Measurements from ENCODE around the gene C1QTNF6. TPM values are rescaled to one million over a fixed set of nuclear protein-coding genes. Genes with fewer than 3 reads are reported as not detected.
A peak's percentile ranks its signal among the peaks of the same experiment; 100 is the strongest.

Gene C1QTNF6
- total RNA-seq, 1 experiment from 2014 or later = 1.7 TPM

DNA sequence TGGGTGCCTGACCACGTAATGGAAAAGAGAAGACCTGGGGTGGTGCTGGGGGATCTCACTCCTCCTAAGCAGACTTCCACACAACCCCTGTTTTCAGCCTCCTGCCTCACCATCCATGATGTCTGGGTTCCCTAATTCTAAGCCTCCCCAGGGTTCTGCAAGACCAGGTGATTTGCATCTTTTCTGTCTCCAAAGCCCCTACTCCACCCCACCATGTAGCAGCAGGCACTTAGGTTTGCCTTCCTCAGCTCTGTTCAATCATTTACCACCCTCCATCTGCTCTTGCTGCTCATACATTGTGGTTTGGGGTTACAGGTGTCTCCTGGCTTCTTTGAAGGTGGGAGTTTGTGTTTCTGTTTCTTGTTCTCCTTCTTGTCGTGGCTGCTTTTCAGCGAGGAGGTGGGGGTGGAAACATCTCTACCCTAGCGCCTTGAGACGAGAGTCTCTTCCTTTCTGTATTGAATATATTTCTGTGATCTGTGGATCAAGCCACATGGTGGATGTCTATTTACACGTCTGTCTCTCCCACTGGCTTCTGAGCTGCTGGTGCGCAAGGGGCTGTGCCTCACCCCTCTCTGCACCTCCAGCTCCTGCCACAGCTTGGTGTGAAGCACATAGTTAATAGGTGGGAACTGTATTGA is 30.8 kb upstream of the C1QTNF6 start:
- Histone ChIP-seq H3K9me3 (ENCODE audit: low read length) (no peaks in the 10 kb centered on the region), H3K27ac (ENCODE audit: low read length) (peak overlapping the region; percentile 67), H3K79me2 (ENCODE audit: low read length) (no peaks in the 10 kb centered on the region), H4K20me1 (ENCODE audit: insufficient read depth, low read depth, low read length) (no peaks in the 10 kb centered on the region; the same call in 1 of the 2 replicates), H3K9me2 (replicated peaks; ENCODE audit: insufficient read depth, low read length) (no peaks in the 10 kb centered on the region), H2AFZ (ENCODE audit: low read length) (no peak overlapping the region), H3K27me3 (ENCODE audit: low read length) (no peaks in the 10 kb centered on the region), H3K4me1 (ENCODE audit: low read length) (peaks cover 26% of the 10 kb centered on the region), H3K36me3 (ENCODE audit: insufficient read depth, low read length) (0 out of 2 replicates have a peak, but pooled peaks cover under 1% of the 10 kb centered on the region), H3K4me3 (ENCODE audit: low read length) (peak overlapping the region; percentile 32), H3K4me2 (ENCODE audit: low read depth, low read length, poor library complexity, severe bottlenecking) (peak overlapping the region; percentile 63), H3K9ac (ENCODE audit: low read length) (peak overlapping the region; percentile 44)
- peak; percentile 80 for DNase-seq

DNA sequence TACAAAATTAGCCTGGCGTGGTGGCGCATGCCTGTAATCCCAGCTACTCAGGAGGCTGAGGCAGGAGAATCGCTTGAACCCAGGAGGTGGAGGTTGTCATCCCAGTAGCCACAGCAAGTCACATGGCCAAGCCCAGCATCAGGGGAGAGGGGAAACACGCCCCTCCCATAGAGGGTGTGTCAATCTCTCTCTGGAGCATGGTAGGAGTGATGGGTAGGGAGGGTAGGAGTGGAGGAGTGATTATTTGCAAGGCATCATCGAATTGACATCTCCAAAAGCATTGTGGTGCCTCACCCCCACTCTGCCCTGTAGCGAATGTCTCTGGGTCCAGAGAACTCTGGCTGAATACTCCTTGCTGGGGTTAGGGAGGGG is 30.3 kb upstream of the C1QTNF6 start:
- Histone ChIP-seq H3K79me2 (ENCODE audit: low read length) (no peaks in the 10 kb centered on the region), H3K27me3 (ENCODE audit: low read length) (no peaks in the 10 kb centered on the region), H3K9ac (ENCODE audit: low read length) (peak overlapping the region; percentile 44), H3K36me3 (ENCODE audit: insufficient read depth, low read length) (no peaks in the 10 kb centered on the region), H3K9me2 (replicated peaks; ENCODE audit: insufficient read depth, low read length) (no peaks in the 10 kb centered on the region), H4K20me1 (ENCODE audit: insufficient read depth, low read depth, low read length) (no peaks in the 10 kb centered on the region), H3K9me3 (ENCODE audit: low read length) (no peaks in the 10 kb centered on the region), H2AFZ (ENCODE audit: low read length) (no peak overlapping the region), H3K27ac (ENCODE audit: low read length) (peak overlapping the region; percentile 67), H3K4me3 (ENCODE audit: low read length) (peak overlapping the region; percentile 32), H3K4me1 (ENCODE audit: low read length) (peaks cover 26% of the 10 kb centered on the region), H3K4me2 (ENCODE audit: low read depth, low read length, poor library complexity, severe bottlenecking) (peak overlapping the region; percentile 63)
- DNase-seq = no peak

DNA sequence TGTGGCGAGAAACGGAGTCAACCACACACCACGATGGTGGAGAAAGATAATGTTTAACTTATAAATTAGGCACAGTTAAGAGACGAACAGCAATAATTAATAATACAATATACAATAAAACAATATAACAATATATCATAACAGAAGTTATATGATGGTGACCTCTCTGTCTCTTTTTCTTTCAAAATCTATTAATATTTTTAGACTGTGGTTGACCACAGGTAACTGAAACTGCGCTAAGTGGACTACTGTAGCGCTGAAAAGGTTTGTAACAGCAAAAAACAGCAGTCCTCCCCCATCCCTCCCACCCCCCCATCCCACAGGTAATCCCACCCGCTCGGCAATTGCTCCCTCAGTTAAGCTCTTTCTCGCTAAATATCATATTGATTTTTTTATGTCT is 27.8 kb upstream of the C1QTNF6 start:
- H3K4me1 ChIP-seq (ENCODE audit: low read length) = peaks cover 31% of the 10 kb centered on the region
- H3K4me3 ChIP-seq (ENCODE audit: low read length) = no peak overlapping the region

DNA sequence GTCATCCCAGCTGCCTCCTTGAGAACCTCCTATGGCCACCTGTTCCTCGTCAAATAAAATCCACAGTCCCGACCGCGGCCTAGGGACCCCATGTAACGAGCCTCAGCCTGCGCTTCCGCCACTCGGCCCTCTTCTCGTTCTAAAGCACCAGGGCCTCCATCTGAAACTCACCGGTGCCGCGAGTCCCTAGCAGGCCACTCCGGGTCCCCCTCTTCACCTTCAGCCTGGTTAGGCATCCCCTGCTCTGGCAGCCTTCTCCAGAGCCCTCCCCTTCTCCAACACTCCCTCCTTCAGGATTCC is 26.6 kb upstream of the C1QTNF6 start:
- H2AFZ ChIP-seq (ENCODE audit: low read length) = no peak overlapping the region
- H4K20me1 ChIP-seq (ENCODE audit: insufficient read depth, low read depth, low read length) = no peaks in the 10 kb centered on the region
- DNase-seq = no peak
- H3K27me3 ChIP-seq (ENCODE audit: low read length) = no peaks in the 10 kb centered on the region
- H3K27ac ChIP-seq (ENCODE audit: low read length) = no peak overlapping the region
- no peaks in the 10 kb centered on the region for H3K9me2 ChIP-seq (replicated peaks; ENCODE audit: insufficient read depth, low read length)
- H3K36me3 ChIP-seq (ENCODE audit: insufficient read depth, low read length) = no peaks in the 10 kb centered on the region
- H3K9me3 ChIP-seq (ENCODE audit: low read length) = no peaks in the 10 kb centered on the region
- no peak overlapping the region for H3K4me2 ChIP-seq (ENCODE audit: low read depth, low read length, poor library complexity, severe bottlenecking)
- H3K79me2 ChIP-seq (ENCODE audit: low read length) = no peaks in the 10 kb centered on the region
- H3K9ac ChIP-seq (ENCODE audit: low read length) = no peak overlapping the region
- no peak overlapping the region for H3K4me3 ChIP-seq (ENCODE audit: low read length)
- peaks cover 21% of the 10 kb centered on the region for H3K4me1 ChIP-seq (ENCODE audit: low read length)

More for the DNA sequence above, 27.8 kb upstream of the C1QTNF6 start:
- Histone ChIP-seq H3K9me2 (replicated peaks; ENCODE audit: insufficient read depth, low read length) (no peaks in the 10 kb centered on the region), H3K27me3 (ENCODE audit: low read length) (no peaks in the 10 kb centered on the region), H3K27ac (ENCODE audit: low read length) (no peak overlapping the region), H3K9ac (ENCODE audit: low read length) (no peak overlapping the region), H3K4me2 (ENCODE audit: low read depth, low read length, poor library complexity, severe bottlenecking) (no peak overlapping the region), H3K36me3 (ENCODE audit: insufficient read depth, low read length) (no peaks in the 10 kb centered on the region), H4K20me1 (ENCODE audit: insufficient read depth, low read depth, low read length) (no peaks in the 10 kb centered on the region), H3K9me3 (ENCODE audit: low read length) (no peaks in the 10 kb centered on the region), H3K79me2 (ENCODE audit: low read length) (no peaks in the 10 kb centered on the region), H2AFZ (ENCODE audit: low read length) (no peak overlapping the region)
- DNase-seq = no peak

DNA sequence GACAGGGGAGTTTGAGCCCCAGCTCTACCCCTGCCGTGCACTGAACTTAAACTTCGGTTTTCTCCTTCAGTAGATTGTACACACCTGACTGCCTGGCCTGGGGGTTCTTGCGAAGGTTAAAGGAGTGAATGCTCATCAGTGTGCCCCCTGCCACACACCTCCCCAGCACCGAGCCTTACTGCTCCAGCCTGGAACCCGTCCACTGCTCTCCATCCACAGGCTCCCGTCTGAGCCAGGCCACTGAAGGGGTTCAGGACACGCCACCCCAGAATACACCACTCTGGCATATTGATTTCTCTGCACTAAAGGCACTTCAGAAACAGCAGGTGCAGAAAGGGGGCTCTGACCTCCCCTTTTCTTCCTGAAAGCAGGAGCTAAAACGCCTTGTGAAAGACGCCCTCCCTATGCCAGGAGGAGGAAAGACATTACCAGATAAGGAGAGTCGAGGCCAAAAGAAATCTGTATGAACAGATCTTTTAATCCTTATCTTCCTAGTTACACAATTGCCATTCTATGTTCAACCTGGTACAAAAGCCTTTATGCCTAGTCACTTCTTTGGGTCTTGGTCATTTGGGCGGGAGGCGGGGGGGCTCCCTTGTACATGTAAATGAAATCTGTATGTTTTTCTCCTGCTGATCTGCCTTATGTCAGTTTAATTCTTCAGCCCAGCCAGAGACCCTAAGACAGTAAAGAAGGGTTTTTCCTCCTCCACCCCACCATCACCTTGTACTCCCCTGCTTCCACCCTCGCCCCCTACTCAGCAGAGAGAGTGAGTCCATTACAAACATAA is 26.1 kb upstream of the C1QTNF6 start:
- Histone ChIP-seq H2AFZ (ENCODE audit: low read length) (no peak overlapping the region), H3K79me2 (ENCODE audit: low read length) (no peaks in the 10 kb centered on the region), H3K4me2 (ENCODE audit: low read depth, low read length, poor library complexity, severe bottlenecking) (no peak overlapping the region), H3K4me3 (ENCODE audit: low read length) (no peak overlapping the region), H3K27me3 (ENCODE audit: low read length) (no peaks in the 10 kb centered on the region), H3K9me3 (ENCODE audit: low read length) (no peaks in the 10 kb centered on the region), H3K4me1 (ENCODE audit: low read length) (peaks cover 15% of the 10 kb centered on the region), H4K20me1 (ENCODE audit: insufficient read depth, low read depth, low read length) (no peaks in the 10 kb centered on the region), H3K36me3 (ENCODE audit: insufficient read depth, low read length) (no peaks in the 10 kb centered on the region), H3K27ac (ENCODE audit: low read length) (no peak overlapping the region), H3K9ac (ENCODE audit: low read length) (no peak overlapping the region), H3K9me2 (replicated peaks; ENCODE audit: insufficient read depth, low read length) (no peaks in the 10 kb centered on the region)
- DNase-seq = no peak

- no peaks in the 10 kb centered on the region for H3K9me2 ChIP-seq (replicated peaks; ENCODE audit: insufficient read depth, low read length)
- H3K79me2 ChIP-seq (ENCODE audit: low read length) = no peaks in the 10 kb centered on the region
- no peak overlapping the region for H2AFZ ChIP-seq (ENCODE audit: low read length)
- no peak overlapping the region for H3K27ac ChIP-seq (ENCODE audit: low read length)
- H4K20me1 ChIP-seq (ENCODE audit: insufficient read depth, low read depth, low read length) = no peaks in the 10 kb centered on the region
- no peak overlapping the region for H3K9ac ChIP-seq (ENCODE audit: low read length)
- H3K4me1 ChIP-seq (ENCODE audit: low read length) = peaks cover 7% of the 10 kb centered on the region
- H3K36me3 ChIP-seq (ENCODE audit: insufficient read depth, low read length) = no peaks in the 10 kb centered on the region
- no peak overlapping the region for H3K4me2 ChIP-seq (ENCODE audit: low read depth, low read length, poor library complexity, severe bottlenecking)
- H3K27me3 ChIP-seq (ENCODE audit: low read length) = no peaks in the 10 kb centered on the region
- no peaks in the 10 kb centered on the region for H3K9me3 ChIP-seq (ENCODE audit: low read length)
- no peak overlapping the region for H3K4me3 ChIP-seq (ENCODE audit: low read length)
- no peak for DNase-seq
These were observed 25.3 kb upstream of the C1QTNF6 start for GRCh38 chr22:37213218-37213855.

- Histone ChIP-seq H3K9me3 (ENCODE audit: low read length) (no peaks in the 10 kb centered on the region), H3K4me2 (ENCODE audit: low read depth, low read length, poor library complexity, severe bottlenecking) (no peak within 1 kb of the TSS), H3K4me3 (ENCODE audit: low read length) (no peak within 1 kb of the TSS), H2AFZ (ENCODE audit: low read length) (no peak within 1 kb of the TSS), H3K27ac (ENCODE audit: low read length) (no peak within 1 kb of the TSS), H3K36me3 (ENCODE audit: insufficient read depth, low read length) (no peaks in the 10 kb centered on the region), H4K20me1 (ENCODE audit: insufficient read depth, low read depth, low read length) (no peaks in the 10 kb centered on the region), H3K79me2 (ENCODE audit: low read length) (no peaks in the 10 kb centered on the region), H3K4me1 (ENCODE audit: low read length) (peaks cover 5% of the 10 kb centered on the region), H3K9ac (ENCODE audit: low read length) (no peak within 1 kb of the TSS), H3K27me3 (ENCODE audit: low read length) (no peaks in the 10 kb centered on the region), H3K9me2 (replicated peaks; ENCODE audit: insufficient read depth, low read length) (no peaks in the 10 kb centered on the region)
- no peak for DNase-seq
These were observed 24.3 kb upstream of the C1QTNF6 start, which contains the start of gene SSTR3 for GRCh38 chr22:37212174-37212906. Gene SSTR3 (minus strand): TSS chr22:37212477. CDS start chr22:37207803, 4,674 bp downstream.

GRCh38 chr22:37211866-37212173 is 23.8 kb upstream of the C1QTNF6 start:
- H3K79me2 ChIP-seq (ENCODE audit: low read length) = no peaks in the 10 kb centered on the region
- DNase-seq = no peak

More at GRCh38 chr22:37211866-37212173, 23.8 kb upstream of the C1QTNF6 start:
- H3K27me3 ChIP-seq (ENCODE audit: low read length) = no peaks in the 10 kb centered on the region
- no peak overlapping the region for H3K4me3 ChIP-seq (ENCODE audit: low read length)
- H3K4me2 ChIP-seq (ENCODE audit: low read depth, low read length, poor library complexity, severe bottlenecking) = no peak overlapping the region
- H3K27ac ChIP-seq (ENCODE audit: low read length) = no peak overlapping the region
- peaks cover 5% of the 10 kb centered on the region for H3K4me1 ChIP-seq (ENCODE audit: low read length)
- no peaks in the 10 kb centered on the region for H3K9me3 ChIP-seq (ENCODE audit: low read length)
- no peaks in the 10 kb centered on the region for H3K36me3 ChIP-seq (ENCODE audit: insufficient read depth, low read length)
- no peak overlapping the region for H3K9ac ChIP-seq (ENCODE audit: low read length)
- no peak overlapping the region for H2AFZ ChIP-seq (ENCODE audit: low read length)
- no peaks in the 10 kb centered on the region for H3K9me2 ChIP-seq (replicated peaks; ENCODE audit: insufficient read depth, low read length)
- no peaks in the 10 kb centered on the region for H4K20me1 ChIP-seq (ENCODE audit: insufficient read depth, low read depth, low read length)

All from Karpas-422 (cell line).